Progenitor cell of endocrine pancreas (in vitro differentiated cells): ENCODE data around the gene ABLIM1. TPM values are rescaled to one million over a fixed set of nuclear protein-coding genes. Genes with fewer than 3 reads are reported as not detected.

Experiments used
- DNase-seq: peaks from one replicate; pipeline ENCODE4 v3.0.0; 2021; ENCODE audit warnings: low spot score; ENCODE audit not compliant: unreplicated experiment
- H3K27ac Mint-ChIP-seq: 2 replicates; pipeline ENCODE4 v1.8.0; 2021; ENCODE audit warnings: mild to moderate bottlenecking, moderate library complexity, mixed read lengths
- H3K27me3 Mint-ChIP-seq: 2 replicates; pipeline ENCODE4 v1.8.0; 2021; ENCODE audit warnings: mixed read lengths
- H3K36me3 Mint-ChIP-seq: 2 replicates; pipeline ENCODE4 v1.8.0; 2022; ENCODE audit warnings: mixed read lengths; ENCODE audit not compliant: insufficient read depth
- H3K4me1 Mint-ChIP-seq: 2 replicates; pipeline ENCODE4 v1.8.0; 2021; ENCODE audit warnings: low read depth, mixed read lengths
- H3K4me3 Mint-ChIP-seq: 2 replicates; pipeline ENCODE4 v1.8.0; 2021; ENCODE audit warnings: low read depth, mild to moderate bottlenecking, moderate library complexity, mixed read lengths
- H3K9me3 Mint-ChIP-seq: 2 replicates; pipeline ENCODE4 v1.8.0; 2021; ENCODE audit warnings: low read depth, mixed read lengths
- CTCF ChIP-seq: fragments of 200-600 bp; sonication (generic); IDR thresholded peaks from one replicate; pipeline ENCODE4 v1.5.0; 2021; ENCODE audit warnings: antibody characterized with exemption, mild to moderate bottlenecking; ENCODE audit not compliant: unreplicated experiment
- long read RNA-seq: library from polyadenylated mRNA; unstranded; transcript quantifications from one replicate; pipeline ENCODE4 v2.0.0, GENCODE V29; 2020
- total RNA-seq: library from RNA; stranded (reverse); gene quantifications from 2 replicates; pipeline ENCODE4 v1.2.1, GENCODE V29; 2021

ABLIM1 gene
- total RNA-seq: 59.1 and 60.5 TPM in 2 replicates
- long read RNA-seq, partial matches to known transcripts: 25 of 210 reads
- long read RNA-seq, other reads (novel, unspliced or antisense): 185 of 210 reads

GRCh38 chr10:114658175-114658574 is at the start of gene ABLIM1:
Gene ABLIM1 (minus strand): TSS chr10:114658275. CDS start chr10:114658200, 75 bp downstream.
- peaks cover 69% of the 10 kb centered on the region for H3K27me3 Mint-ChIP-seq
- peaks cover 10% of the 10 kb centered on the region for H3K4me1 Mint-ChIP-seq
- H3K9me3 Mint-ChIP-seq: no peaks in the 10 kb centered on the region
- no peak for TF ChIP-seq CTCF
- no peaks in the 10 kb centered on the region for H3K36me3 Mint-ChIP-seq
- H3K4me3 Mint-ChIP-seq: no peak within 1 kb of the TSS
- no peak for DNase-seq
- no peak within 1 kb of the TSS for H3K27ac Mint-ChIP-seq

GRCh38 chr10:114706458-114707055 is 48.5 kb upstream of the ABLIM1 start:
- TF ChIP-seq CTCF: no peak
- H3K9me3 Mint-ChIP-seq: no peaks in the 10 kb centered on the region
- no peak overlapping the region for H3K4me3 Mint-ChIP-seq
- H3K27me3 Mint-ChIP-seq: peaks cover 8% of the 10 kb centered on the region
- DNase-seq: no peak
- H3K4me1 Mint-ChIP-seq: no peaks in the 10 kb centered on the region
- H3K27ac Mint-ChIP-seq: no peak overlapping the region
- H3K36me3 Mint-ChIP-seq: no peaks in the 10 kb centered on the region

- Mint-ChIP-seq H3K27me3 (peaks cover 8% of the 10 kb centered on the region), H3K4me1 (no peaks in the 10 kb centered on the region), H3K27ac (no peak overlapping the region), H3K9me3 (peaks cover 2% of the 10 kb centered on the region), H3K36me3 (no peaks in the 10 kb centered on the region), H3K4me3 (no peak overlapping the region)
- DNase-seq: no peak
- no peak for TF ChIP-seq CTCF
Observed at GRCh38 chr10:114704679-114705078, 46.6 kb upstream of the ABLIM1 start.

- Mint-ChIP-seq H3K27me3 (peaks cover 8% of the 10 kb centered on the region), H3K36me3 (no peaks in the 10 kb centered on the region), H3K4me1 (no peaks in the 10 kb centered on the region), H3K27ac (no peak overlapping the region), H3K9me3 (peaks cover 2% of the 10 kb centered on the region), H3K4me3 (no peak overlapping the region)
- DNase-seq: no peak
- TF ChIP-seq CTCF: peak; percentile 68
Observed at GRCh38 chr10:114703377-114704107, 45.5 kb upstream of the ABLIM1 start.

GRCh38 chr10:114698271-114699061 is 40.4 kb upstream of the ABLIM1 start:
- DNase-seq: no peak
- no peak for TF ChIP-seq CTCF
- H3K36me3 Mint-ChIP-seq: no peaks in the 10 kb centered on the region
- no peak overlapping the region for H3K4me3 Mint-ChIP-seq
- peaks cover 33% of the 10 kb centered on the region for H3K27me3 Mint-ChIP-seq
- no peak overlapping the region for H3K27ac Mint-ChIP-seq
- no peaks in the 10 kb centered on the region for H3K4me1 Mint-ChIP-seq
- peaks cover 2% of the 10 kb centered on the region for H3K9me3 Mint-ChIP-seq
